GM18870 (cell line): ENCODE results near the gene SLC35D2.
"Not testable (repeated sequence)": the region's sequence is repeated elsewhere in the genome, so short reads cannot be mapped to it uniquely, and the experiment has no call there.

Experiments used
- ATAC-seq: cut with Tn5 transposase; IDR thresholded peaks from one replicate; pipeline ENCODE4 v1.9.1; 2021; ENCODE audit warnings: moderate library complexity; ENCODE audit not compliant: unreplicated experiment

Gene SLC35D2

DNA sequence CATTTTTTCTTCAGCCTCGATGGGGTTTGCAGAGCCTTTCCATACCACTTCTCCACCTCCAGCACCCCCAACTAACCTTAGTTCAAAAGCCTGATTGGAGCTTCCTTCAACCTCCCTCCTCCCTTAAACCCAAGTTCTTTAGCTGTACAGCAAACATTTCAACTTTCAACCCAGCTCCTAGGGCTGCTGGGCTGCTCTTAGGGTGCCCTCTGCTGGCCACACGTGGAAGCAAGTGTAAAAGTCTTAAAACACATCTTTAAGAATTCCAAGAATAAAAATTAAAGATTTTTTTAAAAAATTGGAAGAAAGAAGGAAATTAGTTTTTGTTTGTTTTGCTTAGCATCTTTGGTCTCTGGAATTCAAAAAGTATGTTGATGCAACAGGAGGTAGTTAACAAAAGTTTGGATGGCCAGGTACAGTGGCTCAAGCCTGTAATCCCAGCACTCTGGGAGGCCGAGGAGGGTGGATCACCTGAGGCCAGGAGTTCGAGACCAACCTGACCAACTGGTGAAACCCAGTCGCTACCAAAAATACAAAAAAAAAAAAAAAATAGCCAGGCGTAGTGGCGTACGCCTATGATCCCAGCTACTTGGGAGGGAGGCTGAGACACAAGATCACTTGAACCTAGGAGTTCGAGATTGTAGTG lies 66.1 kb downstream of the SLC35D2 start:
- ATAC-seq: no peak

DNA sequence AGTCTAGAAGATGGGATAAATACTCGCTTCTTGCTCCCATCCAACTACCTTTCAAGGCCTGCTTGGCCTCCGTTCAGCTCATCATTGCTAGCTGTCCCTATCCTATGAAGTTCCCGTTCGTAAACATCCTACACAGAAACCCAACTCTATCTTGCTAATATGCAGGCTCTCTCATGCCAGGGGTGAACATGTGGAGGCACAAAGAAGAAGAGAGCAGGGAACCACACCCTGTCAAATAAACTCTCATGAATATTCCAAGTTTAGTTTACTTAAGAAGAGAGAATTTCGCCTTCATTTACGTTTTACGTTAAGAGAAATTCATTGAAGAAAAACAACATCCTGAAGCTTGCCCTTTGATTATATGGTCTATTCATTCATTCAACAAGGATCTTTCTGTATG lies 73.7 kb downstream of the SLC35D2 start:
- ATAC-seq: no peak

DNA sequence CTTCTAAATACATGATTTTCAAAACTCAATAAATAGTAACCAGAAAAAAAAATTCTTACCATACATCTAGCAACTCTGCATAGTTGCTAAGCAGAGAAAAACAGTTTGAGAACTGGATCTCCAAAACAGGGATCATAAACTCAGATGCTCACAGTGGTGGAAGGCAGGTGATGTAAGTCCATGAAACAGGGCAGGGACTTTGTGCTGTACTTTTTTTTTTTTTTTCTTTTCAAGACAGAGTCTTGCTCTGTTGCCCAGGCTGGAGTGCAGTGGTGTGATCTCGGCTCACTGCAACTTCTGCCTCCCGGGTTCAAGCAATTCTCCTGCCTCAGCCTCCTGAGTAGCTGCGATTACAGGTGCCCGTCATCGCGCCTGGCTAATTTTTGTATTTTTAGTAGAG lies 76.6 kb downstream of the SLC35D2 start:
- not testable (repeated sequence) for ATAC-seq

DNA sequence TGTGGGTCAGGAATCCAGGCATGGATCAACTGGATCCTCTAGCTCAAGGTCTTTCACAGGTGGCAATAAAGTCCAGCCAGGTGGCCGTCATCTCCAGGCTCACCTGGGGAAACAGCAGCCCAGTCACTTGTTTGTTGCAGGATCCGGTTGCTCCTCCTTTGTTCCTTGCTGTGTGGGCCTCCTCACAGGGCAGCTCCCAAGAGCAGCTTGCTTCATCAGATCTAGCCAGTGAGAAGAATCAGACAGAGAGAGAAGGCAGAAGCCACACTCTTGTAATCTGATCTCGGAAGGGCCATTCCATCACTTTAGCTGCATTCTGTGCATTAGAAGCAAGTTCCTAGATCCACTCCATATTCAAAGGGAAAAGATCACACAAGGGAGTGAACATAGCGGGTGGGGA lies 78.3 kb downstream of the SLC35D2 start:
- no peak for ATAC-seq

DNA sequence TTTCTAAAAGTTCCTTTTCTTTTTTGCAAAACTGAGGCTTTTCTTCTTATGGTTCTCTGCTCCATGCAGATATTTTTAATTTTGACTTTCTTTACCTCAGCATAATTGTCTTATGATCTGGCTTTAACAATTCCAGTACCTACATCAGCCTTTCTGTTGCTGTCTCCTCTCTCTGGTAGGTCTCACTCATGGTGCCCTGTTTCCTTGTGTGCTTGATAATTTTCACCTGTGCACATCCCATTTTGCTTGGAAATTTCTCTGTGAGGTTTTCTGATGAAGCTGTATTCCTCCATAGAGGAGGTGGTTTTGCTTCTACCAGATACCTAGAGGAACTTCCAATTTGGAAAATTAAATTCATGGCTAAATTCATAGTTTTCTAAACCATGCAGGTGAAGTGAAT lies 79.3 kb downstream of the SLC35D2 start:
- no peak for ATAC-seq

DNA sequence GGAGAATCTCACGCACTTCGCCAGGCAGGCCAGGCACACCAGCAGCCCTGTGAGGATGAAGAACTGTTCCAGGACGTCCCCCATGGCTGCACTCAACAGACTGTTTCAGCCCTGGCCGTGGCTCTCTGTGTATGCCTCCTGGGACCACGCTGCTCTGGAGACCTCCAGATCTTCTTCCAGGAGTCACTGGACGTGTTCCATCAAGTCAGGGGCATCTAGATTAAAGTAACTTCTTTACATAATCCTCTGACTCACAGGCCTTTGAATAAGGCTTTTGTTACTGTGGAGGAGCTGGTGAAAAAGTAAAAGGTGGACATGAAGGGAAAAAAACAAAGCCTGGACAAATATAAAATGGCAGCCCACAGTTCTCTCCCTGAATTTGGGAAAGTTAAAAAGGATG lies 81.5 kb downstream of the SLC35D2 start, which contains the start of gene HSD17B3:
Gene HSD17B3, minus strand, starts transcription at position 156 of the 400 bp plus-strand sequence. Its CDS starts 72 bp downstream, at position 84.
- no peak for ATAC-seq

DNA sequence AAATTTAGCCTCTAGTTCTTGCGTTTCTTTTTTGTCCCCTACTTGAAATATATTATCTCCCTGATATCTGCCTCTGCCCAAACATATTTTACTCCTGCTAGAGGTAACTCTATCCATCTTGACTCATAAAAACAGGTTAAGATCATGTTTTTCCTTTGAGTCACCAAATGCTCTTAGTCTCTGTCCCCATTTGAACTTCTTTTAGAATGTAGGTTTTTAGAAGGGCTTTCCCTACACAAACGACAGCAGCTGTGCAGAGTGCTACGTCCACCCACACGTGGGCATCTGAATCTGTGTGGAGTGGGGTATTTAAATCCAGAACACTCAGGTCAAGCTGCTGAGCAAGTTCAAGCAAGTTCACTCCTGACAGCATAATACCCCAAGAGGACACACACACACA lies 83.7 kb downstream of the SLC35D2 start:
- no peak for ATAC-seq

DNA sequence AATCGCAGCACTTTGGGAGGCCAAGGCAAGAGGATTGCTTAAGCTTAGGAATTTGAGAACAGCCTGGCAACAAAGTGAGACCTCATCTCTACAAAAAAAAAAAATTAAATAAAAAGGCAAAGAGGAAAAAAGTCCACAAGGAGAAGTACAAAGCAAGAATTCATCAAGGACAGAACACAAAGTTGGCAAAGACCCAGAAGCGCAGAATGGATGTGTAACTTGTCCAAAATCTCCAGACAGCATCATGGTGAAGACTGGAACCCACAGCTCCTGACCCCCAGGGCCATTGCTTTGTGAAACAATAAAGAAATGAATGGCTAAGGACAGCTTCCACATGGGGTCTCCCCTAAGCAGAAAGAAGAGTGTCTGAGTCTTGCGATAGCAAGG lies 89.4 kb downstream of the SLC35D2 start:
- no peak for ATAC-seq

DNA sequence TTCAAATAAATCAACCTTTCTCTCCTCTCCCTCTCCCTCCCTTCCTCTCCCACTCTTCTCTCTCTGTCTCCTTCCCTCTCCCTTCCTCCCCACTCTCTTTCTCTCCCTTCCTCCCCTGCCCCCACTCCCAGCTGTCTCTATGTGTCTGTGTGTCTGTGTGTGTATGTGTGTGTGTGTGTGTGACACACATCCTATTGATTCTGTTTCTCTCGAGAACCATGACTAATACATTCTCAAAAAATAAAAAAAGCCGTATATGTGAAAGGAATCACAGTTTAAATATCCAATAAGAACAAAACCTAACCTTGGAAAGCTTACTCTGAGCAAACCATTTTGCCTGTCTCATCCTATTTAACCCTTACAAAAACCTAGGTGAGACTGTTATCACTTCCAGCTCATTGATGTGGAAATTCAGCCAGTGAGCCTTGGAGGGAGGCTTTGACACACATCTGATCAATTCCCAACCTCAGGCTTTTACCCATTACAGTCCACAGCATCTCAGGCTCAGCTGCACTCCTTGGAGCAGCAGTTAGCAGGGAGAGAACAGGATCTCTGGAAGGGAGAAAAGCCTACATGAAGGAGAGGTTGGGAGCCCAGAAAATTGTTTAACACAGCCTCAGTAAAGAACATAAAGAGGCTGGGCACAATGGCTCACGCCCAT lies 89.9 kb downstream of the SLC35D2 start:
- no peak for ATAC-seq

DNA sequence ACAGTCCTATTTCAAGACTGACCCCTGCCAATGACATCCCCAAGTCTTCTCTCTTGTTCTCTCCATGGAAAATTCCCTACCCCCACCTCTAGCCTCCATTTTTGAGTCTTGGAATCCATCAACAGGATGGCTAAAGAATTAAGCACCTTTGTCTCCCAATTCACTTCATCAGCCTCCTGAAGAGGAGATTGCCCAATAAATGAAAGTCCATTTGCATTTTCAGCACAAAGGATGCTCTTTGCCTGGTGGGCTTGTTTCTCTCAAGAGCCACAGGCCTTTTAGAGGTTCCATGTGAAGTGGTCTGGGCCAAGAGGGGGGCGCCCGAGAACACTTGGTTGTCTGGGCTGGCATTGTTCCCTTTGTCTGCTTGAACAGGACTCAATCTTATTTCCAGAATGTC lies 94.1 kb downstream of the SLC35D2 start:
- no peak for ATAC-seq

DNA sequence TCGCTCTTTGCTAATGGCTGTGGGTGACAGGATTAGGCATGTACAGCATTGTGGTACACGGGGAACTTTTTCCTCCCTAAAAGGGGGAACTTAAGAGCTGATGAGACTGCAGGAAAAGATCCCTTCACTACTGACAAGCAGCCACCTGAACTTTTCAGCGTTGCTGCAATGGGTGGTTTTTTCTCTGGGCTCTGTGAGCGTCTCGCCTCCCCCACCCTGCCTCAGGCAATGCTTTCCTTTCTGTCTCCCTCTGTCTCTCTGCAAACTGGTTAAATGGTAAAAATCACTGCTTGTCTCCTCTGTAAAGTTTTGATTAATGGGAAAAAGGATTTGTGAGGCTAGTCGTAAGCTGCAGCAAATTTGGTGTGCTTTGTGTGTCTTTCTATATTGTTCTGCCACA lies 101.9 kb downstream of the SLC35D2 start:
- no peak for ATAC-seq

DNA sequence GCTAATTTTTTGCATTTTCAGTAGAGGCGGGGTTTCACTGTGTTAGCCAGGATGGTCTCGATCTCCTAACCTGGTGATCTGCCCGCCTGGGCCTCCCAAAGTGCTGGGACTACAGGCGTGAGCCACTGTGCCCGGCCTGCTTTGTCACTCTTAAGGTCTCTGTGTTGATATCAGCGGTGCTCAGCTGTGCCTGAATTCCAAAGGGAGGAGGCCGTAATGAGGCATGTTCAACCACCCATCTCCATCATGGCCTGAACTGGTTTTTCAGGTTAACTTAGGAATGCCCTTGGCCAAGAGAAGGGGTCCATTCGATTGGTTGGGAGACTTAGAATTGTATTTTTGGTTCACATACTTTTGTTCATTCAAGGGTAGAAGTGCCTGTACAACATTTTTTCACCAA lies 103.6 kb downstream of the SLC35D2 start:
- no peak for ATAC-seq

DNA sequence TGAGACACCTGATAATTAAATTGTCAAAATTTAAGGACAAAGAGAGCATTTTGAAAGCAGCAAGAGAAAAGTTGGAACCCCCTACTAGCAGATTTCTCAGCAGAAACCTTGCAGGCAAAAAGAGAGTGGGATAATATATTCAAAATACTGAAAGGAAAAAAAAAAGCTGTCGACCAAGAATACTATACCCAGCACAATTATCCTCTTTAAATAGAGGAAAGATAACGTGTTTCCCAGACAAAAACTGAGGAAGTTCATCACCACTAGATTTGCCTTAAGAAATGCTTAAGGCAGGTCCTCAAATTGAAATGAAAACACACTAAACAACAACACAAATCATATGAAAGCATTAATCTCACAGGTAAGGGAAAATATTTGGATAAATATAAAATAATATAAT lies 108.6 kb downstream of the SLC35D2 start:
- no peak for ATAC-seq
